Measurements from ENCODE around the gene C10orf62. TPM values are rescaled to one million over a fixed set of nuclear protein-coding genes. Genes with fewer than 3 reads are reported as not detected.
A peak's percentile ranks its signal among the peaks of the same experiment; 100 is the strongest.

The C10orf62 gene
- total and polyA plus RNA-seq, 2 experiments from 2014 or later = not detected

DNA sequence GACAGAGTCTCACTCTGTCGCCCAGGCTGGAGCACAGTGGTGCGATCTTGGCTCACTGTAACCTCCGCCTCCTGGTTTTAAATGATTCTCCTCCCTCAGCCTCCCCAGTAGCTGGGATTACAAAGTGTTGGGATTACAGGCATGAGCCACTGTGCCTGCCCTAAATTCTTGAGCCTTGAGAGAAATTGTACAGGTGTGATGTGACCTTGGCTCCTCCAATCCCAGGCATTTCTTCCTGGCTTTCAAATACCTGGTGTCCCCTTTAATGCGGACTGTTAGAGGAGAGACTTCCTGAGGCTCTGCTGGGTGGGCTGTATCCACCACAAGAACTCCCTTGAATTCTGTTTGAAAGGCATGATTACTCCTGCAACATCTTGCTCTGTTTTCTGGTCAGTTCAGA is 28.8 kb downstream of the C10orf62 start:
- Histone ChIP-seq H3F3A (replicated peaks; ENCODE audit: low read depth) (no peaks in the 10 kb centered on the region), H3K9me2 (ENCODE audit: insufficient read depth) (no peaks in the 10 kb centered on the region), H3K4me3 (no peak overlapping the region), H3K27ac (ENCODE audit: low read depth) (0 out of 2 replicates have a peak overlapping the region, but pooled peaks have one; percentile 19), H3K79me2 (replicated peaks; ENCODE audit: insufficient read depth) (no peaks in the 10 kb centered on the region), H3K27me3 (ENCODE audit: insufficient read depth) (no peaks in the 10 kb centered on the region), H2AFZ (no peak overlapping the region), H3K36me3 (ENCODE audit: insufficient read depth) (no peaks in the 10 kb centered on the region), H3K4me2 (no peak overlapping the region), H3K4me1 (ENCODE audit: insufficient read depth) (no peaks in the 10 kb centered on the region), H4K20me1 (replicated peaks; ENCODE audit: insufficient read depth) (peaks cover 3% of the 10 kb centered on the region)
- Mint-ChIP-seq H3K27me3 (ENCODE audit: insufficient read depth, low read depth, poor library complexity) (no peaks in the 10 kb centered on the region), H3K27ac (no peak overlapping the region), H3K4me1 (no peaks in the 10 kb centered on the region), H3K4me3 (no peak overlapping the region), H3K36me3 (ENCODE audit: low read depth) (no peaks in the 10 kb centered on the region), H3K9me3 (no peaks in the 10 kb centered on the region)
- TF ChIP-seq, protein P1, sequence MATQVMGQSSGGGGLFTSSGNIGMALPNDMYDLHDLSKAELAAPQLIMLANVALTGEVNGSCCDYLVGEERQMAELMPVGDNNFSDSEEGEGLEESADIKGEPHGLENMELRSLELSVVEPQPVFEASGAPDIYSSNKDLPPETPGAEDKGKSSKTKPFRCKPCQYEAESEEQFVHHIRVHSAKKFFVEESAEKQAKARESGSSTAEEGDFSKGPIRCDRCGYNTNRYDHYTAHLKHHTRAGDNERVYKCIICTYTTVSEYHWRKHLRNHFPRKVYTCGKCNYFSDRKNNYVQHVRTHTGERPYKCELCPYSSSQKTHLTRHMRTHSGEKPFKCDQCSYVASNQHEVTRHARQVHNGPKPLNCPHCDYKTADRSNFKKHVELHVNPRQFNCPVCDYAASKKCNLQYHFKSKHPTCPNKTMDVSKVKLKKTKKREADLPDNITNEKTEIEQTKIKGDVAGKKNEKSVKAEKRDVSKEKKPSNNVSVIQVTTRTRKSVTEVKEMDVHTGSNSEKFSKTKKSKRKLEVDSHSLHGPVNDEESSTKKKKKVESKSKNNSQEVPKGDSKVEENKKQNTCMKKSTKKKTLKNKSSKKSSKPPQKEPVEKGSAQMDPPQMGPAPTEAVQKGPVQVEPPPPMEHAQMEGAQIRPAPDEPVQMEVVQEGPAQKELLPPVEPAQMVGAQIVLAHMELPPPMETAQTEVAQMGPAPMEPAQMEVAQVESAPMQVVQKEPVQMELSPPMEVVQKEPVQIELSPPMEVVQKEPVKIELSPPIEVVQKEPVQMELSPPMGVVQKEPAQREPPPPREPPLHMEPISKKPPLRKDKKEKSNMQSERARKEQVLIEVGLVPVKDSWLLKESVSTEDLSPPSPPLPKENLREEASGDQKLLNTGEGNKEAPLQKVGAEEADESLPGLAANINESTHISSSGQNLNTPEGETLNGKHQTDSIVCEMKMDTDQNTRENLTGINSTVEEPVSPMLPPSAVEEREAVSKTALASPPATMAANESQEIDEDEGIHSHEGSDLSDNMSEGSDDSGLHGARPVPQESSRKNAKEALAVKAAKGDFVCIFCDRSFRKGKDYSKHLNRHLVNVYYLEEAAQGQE (IDR thresholded peaks at IDR 0.05; ENCODE audit: unreplicated experiment) = no peak
- TF ChIP-seq, protein P2, sequence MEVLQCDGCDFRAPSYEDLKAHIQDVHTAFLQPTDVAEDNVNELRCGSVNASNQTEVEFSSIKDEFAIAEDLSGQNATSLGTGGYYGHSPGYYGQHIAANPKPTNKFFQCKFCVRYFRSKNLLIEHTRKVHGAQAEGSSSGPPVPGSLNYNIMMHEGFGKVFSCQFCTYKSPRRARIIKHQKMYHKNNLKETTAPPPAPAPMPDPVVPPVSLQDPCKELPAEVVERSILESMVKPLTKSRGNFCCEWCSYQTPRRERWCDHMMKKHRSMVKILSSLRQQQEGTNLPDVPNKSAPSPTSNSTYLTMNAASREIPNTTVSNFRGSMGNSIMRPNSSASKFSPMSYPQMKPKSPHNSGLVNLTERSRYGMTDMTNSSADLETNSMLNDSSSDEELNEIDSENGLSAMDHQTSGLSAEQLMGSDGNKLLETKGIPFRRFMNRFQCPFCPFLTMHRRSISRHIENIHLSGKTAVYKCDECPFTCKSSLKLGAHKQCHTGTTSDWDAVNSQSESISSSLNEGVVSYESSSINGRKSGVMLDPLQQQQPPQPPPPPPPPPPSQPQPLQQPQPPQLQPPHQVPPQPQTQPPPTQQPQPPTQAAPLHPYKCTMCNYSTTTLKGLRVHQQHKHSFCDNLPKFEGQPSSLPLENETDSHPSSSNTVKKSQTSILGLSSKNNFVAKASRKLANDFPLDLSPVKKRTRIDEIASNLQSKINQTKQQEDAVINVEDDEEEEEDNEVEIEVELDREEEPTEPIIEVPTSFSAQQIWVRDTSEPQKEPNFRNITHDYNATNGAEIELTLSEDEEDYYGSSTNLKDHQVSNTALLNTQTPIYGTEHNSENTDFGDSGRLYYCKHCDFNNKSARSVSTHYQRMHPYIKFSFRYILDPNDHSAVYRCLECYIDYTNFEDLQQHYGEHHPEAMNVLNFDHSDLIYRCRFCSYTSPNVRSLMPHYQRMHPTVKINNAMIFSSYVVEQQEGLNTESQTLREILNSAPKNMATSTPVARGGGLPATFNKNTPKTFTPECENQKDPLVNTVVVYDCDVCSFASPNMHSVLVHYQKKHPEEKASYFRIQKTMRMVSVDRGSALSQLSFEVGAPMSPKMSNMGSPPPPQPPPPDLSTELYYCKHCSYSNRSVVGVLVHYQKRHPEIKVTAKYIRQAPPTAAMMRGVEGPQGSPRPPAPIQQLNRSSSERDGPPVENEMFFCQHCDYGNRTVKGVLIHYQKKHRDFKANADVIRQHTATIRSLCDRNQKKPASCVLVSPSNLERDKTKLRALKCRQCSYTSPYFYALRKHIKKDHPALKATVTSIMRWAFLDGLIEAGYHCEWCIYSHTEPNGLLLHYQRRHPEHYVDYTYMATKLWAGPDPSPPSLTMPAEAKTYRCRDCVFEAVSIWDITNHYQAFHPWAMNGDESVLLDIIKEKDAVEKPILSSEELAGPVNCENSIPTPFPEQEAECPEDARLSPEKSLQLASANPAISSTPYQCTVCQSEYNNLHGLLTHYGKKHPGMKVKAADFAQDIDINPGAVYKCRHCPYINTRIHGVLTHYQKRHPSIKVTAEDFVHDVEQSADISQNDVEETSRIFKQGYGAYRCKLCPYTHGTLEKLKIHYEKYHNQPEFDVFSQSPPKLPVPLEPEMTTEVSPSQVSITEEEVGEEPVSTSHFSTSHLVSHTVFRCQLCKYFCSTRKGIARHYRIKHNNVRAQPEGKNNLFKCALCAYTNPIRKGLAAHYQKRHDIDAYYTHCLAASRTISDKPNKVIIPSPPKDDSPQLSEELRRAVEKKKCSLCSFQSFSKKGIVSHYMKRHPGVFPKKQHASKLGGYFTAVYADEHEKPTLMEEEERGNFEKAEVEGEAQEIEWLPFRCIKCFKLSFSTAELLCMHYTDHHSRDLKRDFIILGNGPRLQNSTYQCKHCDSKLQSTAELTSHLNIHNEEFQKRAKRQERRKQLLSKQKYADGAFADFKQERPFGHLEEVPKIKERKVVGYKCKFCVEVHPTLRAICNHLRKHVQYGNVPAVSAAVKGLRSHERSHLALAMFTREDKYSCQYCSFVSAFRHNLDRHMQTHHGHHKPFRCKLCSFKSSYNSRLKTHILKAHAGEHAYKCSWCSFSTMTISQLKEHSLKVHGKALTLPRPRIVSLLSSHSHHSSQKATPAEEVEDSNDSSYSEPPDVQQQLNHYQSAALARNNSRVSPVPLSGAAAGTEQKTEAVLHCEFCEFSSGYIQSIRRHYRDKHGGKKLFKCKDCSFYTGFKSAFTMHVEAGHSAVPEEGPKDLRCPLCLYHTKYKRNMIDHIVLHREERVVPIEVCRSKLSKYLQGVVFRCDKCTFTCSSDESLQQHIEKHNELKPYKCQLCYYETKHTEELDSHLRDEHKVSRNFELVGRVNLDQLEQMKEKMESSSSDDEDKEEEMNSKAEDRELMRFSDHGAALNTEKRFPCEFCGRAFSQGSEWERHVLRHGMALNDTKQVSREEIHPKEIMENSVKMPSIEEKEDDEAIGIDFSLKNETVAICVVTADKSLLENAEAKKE (CRISPR knock-in tag; IDR thresholded peaks at IDR 0.05) = no peak
- TF ChIP-seq, protein P3, sequence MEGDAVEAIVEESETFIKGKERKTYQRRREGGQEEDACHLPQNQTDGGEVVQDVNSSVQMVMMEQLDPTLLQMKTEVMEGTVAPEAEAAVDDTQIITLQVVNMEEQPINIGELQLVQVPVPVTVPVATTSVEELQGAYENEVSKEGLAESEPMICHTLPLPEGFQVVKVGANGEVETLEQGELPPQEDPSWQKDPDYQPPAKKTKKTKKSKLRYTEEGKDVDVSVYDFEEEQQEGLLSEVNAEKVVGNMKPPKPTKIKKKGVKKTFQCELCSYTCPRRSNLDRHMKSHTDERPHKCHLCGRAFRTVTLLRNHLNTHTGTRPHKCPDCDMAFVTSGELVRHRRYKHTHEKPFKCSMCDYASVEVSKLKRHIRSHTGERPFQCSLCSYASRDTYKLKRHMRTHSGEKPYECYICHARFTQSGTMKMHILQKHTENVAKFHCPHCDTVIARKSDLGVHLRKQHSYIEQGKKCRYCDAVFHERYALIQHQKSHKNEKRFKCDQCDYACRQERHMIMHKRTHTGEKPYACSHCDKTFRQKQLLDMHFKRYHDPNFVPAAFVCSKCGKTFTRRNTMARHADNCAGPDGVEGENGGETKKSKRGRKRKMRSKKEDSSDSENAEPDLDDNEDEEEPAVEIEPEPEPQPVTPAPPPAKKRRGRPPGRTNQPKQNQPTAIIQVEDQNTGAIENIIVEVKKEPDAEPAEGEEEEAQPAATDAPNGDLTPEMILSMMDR (conservative IDR thresholded peaks at IDR 0.05; ENCODE audit: low read depth in 2 of 2) = no peak
- no peak for TF ChIP-seq ZNF331 (CRISPR knock-in tag; IDR thresholded peaks at IDR 0.05; ENCODE audit: low read depth)
- TF ChIP-seq CREB1 (CRISPR knock-in tag; IDR thresholded peaks at IDR 0.05; ENCODE audit: low read depth) = no peak
- no peak for TF ChIP-seq EZH2phosphoT487 (IDR thresholded peaks at IDR 0.05; ENCODE audit: unreplicated experiment)
- no peak for TF ChIP-seq EZH2 (IDR thresholded peaks at IDR 0.05; ENCODE audit: low read depth, unreplicated experiment)
- TF ChIP-seq POLR2AphosphoS5 (IDR thresholded peaks at IDR 0.05; ENCODE audit: low read depth) = no peak
- TF ChIP-seq, protein P4, sequence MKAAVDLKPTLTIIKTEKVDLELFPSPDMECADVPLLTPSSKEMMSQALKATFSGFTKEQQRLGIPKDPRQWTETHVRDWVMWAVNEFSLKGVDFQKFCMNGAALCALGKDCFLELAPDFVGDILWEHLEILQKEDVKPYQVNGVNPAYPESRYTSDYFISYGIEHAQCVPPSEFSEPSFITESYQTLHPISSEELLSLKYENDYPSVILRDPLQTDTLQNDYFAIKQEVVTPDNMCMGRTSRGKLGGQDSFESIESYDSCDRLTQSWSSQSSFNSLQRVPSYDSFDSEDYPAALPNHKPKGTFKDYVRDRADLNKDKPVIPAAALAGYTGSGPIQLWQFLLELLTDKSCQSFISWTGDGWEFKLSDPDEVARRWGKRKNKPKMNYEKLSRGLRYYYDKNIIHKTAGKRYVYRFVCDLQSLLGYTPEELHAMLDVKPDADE (IDR thresholded peaks at IDR 0.05) = no peak
- no peak for TF ChIP-seq ZNF114 (CRISPR knock-in tag; IDR thresholded peaks at IDR 0.05)
- TF ChIP-seq STAT1 (IDR thresholded peaks at IDR 0.05; ENCODE audit: unreplicated experiment) = no peak
- TF ChIP-seq JUNB (IDR thresholded peaks at IDR 0.05; ENCODE audit: unreplicated experiment) = no peak
- no peak for TF ChIP-seq NANOG (IDR thresholded peaks at IDR 0.05; ENCODE audit: borderline replicate concordance)
- no peak for ATAC-seq
- no peak for DNase-seq (ENCODE audit: low spot score)
